ENCODE measurements around the gene SAPCD2.

DNA sequence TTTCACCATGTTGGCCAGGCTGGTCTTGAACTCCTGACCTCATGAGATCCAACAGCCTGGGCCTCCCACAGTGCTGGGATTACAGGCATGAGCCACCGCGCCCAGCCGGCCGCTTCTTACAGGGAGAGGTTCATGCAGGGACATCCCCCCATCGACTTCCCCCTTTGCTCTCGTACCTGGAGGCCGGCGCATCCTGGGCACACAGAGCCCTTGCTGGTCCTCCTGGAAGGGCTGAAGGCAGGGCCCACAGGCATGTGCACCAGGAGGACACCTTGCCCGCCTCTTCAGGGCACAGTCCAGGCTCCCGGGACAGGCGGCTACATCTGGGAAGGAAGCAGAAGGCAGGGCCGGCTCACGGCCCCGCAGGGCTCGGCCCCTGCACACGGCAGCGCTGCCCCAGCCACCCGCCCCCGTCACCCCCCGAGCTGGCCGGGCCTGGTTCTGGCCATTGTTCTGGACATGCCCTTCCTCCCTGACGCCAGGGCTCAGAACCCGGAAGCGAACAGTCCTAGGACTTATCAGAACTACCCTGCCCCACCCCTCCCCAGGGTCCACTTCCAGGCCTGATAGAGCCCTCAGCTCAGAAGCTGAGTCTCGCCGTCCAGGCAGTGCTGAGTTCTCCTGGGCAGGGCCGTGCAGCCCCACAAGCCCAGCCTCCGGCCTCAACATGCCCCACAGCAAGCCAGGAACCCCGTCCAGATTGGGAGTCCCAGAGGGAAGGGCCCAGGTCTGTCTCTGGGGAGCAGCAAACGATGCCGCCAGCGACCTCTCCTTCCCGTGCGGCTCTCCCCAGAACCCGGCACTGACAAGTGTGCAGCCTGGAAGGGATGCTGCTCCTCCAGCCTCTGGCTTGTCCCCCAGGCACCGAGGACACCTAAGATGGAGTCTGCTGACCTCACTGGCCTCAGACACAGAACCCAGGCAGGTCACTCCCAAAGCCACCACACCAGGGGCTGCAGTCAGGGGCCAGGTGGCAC, 27.3 kb downstream of the SAPCD2 start:
- TF ChIP-seq POLR2A (IDR thresholded peaks at IDR 0.05) = no peak
- TF ChIP-seq, protein P1, sequence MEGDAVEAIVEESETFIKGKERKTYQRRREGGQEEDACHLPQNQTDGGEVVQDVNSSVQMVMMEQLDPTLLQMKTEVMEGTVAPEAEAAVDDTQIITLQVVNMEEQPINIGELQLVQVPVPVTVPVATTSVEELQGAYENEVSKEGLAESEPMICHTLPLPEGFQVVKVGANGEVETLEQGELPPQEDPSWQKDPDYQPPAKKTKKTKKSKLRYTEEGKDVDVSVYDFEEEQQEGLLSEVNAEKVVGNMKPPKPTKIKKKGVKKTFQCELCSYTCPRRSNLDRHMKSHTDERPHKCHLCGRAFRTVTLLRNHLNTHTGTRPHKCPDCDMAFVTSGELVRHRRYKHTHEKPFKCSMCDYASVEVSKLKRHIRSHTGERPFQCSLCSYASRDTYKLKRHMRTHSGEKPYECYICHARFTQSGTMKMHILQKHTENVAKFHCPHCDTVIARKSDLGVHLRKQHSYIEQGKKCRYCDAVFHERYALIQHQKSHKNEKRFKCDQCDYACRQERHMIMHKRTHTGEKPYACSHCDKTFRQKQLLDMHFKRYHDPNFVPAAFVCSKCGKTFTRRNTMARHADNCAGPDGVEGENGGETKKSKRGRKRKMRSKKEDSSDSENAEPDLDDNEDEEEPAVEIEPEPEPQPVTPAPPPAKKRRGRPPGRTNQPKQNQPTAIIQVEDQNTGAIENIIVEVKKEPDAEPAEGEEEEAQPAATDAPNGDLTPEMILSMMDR (IDR thresholded peaks at IDR 0.05) = no peak
- TF ChIP-seq POLR2AphosphoS5 (IDR thresholded peaks at IDR 0.05) = no peak
